Hypothalamus (tissue), 51 donors: ENCODE measurements around the gene TEX22.

Source experiments
- DNase-seq, 51 donors: peaks; one replicate each; lab custom pipeline; 2025; lab: John Stamatoyannopoulos, UW

The TEX22 gene

DNA sequence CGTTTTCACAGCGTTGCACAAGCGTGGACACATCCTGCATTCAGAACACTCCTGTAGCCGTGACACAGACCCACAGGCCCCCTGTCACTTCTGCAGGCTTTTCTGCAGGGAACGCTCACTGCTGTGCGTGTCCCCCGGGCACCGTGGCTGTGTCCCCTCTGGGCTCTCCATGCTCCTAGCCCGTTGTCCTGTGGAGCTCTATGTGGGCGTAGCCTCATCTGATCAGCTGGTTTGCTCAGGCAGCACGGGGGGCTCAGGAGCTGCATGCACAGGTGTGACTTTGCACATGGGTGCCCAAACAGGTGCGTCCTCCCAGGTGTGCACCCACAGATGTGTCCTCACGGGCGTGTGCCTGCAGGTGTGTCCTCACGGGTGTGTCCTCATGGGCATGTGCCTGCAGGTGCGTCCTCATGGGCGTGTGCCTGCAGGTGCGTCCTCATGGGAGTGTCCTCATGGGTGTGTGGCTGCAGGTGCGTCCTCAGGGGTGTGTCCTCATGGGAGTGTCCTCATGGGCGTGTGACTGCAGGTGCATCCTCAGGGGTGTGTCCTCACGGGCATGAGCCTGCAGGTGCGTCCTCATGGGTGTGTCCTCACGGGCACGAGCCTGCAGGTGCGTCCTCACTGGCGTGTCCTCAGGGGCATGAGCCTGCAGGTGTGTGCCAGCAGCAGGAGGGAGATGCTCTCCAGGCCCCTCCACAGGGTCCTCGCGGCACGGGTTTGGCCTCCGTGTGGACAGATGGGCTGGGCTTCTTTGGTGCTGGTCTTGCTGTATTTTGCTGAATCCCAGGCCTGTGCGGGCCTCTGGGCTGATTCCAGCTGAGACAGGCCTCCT, 38.8 kb downstream of the TEX22 start:
- no peak for DNase-seq

DNA sequence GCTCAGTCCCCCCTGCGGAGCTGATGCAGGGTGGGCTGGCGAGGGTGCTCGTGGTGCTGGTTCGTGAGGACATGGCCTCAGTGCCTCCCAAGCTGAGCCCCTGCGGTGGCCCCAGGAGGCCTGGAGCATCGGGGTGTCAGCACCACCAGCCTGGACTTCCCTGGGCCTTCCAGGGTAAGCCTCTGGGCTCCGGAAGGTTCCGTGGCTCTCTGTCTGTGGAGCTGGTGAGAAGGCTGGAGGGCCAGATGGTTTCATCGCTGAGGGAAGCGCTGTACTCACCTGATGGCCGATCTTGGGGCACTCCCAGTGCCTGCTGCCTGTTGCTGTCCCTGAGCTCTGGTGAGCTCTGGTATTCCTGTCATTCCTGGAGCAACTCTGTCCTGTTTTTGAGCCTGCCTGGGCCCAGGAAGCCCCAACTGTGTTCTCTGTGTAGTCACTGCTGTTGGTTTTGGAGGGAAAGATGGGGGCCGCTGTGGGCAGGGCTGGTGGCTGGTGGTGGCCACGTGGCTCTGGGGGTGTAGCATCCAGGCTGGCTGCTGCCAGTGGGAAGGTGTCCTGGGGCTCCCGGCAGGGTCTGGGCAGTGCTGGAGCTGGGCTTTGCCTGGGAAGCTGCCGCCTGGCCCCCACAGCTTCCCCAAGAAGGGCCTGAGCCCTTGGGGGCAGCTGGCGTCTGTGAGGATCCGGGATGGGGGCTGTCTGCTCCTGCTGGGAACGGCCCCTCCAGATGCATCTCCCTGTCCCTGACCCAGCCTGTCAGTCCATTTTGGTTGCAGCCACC, 39.6 kb downstream of the TEX22 start:
- no peak for DNase-seq

DNA sequence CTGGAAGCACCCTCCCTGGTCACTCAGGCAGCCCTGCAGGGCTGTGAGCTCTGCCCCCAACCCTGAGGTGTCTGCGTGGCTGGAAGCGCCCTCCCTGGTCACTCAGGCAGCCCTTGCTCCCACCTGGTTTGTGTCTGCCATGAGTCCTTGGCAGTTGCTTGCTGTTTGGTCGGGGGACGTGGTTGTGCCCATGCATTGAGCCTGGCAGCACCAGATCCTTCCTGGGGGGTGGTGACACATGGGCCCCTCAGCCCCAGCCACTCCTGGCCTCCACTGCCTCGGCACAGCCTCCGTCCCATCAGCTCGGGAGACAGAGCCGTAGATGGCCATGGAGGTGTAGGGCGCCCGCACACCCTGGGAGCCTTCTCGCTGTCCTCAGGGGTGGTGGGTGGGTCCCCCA, 40.8 kb downstream of the TEX22 start:
- no peak for DNase-seq

DNA sequence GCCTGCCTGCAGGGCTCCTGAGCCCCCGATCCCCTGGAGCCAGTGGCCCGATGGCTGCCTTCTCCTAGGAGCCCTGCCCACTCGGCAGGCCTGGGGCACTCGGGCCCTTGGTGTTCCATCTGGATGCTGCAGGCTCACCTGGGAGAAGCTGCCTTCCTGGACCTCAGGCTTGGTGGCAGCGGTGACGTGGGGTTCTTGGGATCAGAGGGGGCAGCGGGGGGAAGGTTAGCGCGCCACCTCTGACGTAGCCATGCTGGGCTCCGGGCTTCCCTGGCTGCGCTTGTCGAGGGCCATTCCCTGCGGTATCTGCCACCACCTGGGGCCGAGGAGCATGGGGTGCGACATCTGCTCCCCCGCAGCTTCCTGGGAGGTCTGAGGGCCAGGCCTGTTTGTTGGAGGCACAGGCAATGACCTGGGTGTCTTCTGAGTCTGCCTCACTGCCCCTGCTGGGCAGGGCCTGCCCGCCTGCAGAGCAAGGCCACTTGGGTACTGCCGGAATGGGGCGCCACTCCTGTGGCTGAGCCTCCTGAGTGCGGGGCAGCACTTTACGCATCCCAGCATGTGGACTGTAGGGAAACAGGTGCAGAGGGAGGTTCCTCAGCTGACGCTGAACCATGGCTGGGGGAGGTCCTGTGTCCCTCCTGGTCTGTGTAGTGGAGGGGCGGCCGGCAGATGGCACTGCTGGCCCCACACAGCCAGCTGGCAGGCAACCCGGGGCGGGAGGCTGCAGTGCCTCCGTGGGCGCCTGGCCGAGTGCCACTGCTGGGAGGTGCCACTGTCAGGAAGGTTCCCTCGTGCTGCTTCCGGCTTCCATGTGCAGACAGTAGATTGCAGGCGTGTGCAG, 41.6 kb downstream of the TEX22 start:
- no peak for DNase-seq

DNA sequence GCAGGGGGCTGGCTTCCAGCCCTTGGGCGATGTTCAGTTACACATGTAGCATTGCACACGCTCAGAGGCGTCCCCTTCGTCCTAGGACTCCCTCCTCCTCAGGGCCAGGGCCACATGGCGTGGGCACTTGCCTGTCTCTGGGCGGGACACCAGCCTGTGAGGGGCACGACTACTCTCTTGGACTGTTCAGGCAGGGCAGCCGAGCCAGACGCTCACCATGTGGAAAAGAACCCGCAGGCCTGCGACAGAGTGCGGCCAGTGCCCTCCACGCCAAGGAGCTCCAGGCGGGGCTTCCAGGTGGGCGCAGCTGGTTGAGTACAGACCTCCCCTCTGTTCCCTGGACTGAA, 42.2 kb downstream of the TEX22 start:
- no peak for DNase-seq

DNA sequence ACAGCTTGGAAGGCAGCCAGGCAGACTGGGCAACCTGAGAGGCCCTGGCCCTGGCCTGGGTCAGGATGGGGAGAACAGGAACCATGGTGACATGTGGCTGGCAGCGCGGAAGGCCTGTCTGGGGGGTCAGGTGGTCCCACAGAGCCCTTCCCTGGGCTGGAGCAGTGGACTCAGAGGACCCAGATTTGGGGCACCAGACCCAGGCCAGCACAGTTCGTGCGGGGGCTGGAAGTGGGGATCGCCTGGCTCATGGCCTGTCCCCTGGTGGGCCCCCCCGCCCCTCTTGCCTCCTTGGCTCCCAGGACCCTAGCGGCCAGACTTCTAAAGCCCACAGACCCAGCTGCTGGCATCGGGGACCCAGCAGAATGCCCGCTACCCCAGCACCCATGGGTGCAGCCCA, 42.7 kb downstream of the TEX22 start:
- no peak for DNase-seq

DNA sequence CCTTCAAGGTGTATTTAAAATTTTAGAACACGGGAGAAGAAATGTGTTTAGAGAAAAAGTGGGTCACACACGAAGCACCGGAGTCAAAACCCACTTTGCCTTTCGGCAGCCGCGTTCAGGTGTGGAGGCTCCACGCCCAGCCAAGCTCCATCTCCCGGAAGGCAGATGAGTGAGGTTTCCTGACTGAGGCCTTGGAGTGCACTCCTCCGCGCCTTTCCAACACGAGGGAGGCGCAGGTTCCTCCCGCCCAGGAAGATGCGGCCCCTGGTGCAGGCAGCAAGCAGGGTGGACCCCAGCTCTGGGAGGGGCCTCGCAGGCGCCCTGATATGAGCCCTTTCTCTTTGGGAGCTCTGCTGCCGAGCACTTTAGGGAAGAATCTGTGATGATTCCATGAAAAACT, 43.8 kb downstream of the TEX22 start:
- no peak for DNase-seq

DNA sequence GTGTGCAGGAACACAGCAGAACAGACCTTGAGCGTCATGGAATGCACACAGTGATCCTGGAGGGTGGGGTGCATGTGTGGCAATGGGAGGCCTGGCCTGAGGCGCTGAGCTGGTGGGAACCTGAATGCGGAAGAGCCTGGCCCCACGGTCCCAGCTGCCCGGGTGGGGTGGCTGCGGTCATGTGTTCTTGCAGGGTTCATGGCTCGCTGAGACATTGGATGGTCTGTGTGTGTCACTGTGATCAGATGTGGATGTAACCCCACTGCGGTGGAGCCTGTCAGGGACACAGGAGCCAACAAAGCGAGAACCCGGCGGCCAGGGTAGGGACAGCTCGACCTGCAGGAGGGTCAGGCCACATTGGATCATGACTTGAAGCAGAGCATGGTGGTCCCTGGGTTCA, 44.5 kb downstream of the TEX22 start:
- DNase-seq = no peak

DNA sequence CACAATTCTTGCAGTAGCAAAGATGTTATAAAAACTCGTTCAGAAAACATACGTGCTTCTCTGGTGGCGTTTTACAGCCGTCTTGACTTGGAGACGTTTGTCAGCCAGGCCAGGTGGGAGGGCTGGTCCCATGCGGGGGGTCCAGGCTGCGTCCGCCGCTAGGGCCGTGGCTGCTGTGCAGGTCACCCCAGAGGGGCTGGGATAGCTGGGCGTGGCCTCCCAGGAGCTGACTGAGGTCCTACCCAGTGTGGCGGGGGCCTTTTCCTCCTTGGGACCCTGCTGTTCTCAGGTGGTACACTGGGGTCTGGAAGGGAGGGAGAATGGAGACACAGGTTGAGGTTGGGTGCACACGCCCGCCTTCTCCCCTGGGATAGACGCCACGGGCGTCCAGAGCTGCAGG, 46.5 kb downstream of the TEX22 start:
- DNase-seq = no peak

DNA sequence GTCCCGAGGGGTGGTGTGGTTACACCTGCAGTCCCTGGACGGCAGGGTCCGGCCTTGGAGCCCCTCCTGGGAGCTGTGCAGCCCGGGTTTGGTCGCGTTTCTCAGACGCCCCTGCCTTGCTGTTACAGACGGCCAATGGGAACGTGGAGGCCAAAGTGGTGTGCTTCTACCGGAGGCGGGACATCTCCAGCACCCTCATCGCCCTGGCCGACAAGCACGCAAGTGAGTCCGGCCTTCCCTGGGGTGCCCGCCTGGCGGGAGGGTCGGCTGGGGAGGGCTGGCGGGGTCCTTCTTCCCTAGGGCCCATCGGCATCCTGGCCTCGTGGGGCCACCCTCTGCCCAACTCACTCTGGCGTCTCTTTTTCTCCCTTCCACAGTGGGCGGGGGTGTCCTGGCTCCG, 47.0 kb downstream of the TEX22 start:
- no peak for DNase-seq

DNA sequence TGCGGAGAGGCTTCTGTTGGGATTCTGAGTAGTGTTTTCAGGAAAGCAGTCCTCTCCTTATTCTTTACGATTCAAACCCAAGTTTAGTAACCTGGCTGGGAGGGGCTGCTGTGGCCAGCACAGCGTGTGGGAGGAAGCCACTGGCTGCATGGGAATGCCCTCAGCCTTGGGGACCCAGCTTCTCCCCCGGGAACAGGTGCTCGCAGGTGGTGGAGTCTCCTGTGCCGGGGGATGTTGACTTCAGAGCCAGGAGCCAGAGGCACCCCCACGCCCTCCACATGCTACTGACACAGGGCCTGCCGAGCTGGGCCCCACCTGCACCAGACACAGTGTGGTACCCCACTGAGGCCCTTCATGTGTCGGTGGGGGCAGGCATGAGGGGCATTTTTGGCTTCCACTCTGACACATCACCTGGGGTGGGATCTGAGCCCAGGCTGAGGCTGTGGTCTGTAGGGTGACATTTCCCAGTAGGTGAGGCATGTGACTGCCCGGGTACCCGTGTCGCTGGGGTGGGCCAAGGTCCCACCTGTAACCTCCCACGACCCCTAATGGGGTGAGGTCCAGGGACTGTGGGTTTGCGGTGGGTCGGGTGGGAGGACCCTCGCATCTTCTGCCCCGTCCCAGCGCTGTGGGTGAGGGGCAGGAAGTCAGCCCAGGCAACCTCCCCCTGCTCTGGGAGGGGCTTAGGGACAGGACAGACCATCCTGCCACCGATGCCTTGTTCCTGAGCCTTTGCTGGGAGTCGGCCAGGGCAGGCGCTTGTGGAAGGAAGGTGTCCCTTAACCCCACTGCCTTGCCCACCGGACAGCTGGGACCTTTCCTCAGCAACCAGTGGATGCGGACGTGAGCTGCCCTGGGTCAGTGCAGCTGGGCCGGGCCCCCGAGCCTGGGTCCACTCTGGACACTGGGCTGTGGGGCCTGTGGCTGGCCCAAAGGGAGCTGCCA, 47.8 kb downstream of the TEX22 start:
- no peak for DNase-seq

DNA sequence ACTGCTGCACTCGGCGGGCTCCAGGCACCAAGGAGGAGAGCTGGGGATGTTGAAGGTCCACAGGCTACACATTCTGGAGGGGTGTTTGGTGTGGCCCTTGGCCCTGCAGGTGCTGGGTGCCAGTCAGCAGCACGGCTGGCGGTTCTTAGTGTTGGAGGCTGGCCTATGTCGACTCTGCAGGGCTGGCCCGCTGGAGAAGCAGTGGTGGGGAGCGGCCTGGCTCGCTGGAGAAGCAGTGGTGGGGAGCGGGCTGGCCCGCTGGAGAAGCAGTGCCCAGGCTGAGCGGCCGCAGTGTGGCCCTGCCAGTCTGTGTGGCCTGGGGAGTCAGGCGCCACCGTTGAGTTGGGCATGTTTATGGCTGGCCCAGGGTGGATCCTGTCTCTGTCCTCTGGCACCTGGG, 48.6 kb downstream of the TEX22 start:
- DNase-seq = no peak

DNA sequence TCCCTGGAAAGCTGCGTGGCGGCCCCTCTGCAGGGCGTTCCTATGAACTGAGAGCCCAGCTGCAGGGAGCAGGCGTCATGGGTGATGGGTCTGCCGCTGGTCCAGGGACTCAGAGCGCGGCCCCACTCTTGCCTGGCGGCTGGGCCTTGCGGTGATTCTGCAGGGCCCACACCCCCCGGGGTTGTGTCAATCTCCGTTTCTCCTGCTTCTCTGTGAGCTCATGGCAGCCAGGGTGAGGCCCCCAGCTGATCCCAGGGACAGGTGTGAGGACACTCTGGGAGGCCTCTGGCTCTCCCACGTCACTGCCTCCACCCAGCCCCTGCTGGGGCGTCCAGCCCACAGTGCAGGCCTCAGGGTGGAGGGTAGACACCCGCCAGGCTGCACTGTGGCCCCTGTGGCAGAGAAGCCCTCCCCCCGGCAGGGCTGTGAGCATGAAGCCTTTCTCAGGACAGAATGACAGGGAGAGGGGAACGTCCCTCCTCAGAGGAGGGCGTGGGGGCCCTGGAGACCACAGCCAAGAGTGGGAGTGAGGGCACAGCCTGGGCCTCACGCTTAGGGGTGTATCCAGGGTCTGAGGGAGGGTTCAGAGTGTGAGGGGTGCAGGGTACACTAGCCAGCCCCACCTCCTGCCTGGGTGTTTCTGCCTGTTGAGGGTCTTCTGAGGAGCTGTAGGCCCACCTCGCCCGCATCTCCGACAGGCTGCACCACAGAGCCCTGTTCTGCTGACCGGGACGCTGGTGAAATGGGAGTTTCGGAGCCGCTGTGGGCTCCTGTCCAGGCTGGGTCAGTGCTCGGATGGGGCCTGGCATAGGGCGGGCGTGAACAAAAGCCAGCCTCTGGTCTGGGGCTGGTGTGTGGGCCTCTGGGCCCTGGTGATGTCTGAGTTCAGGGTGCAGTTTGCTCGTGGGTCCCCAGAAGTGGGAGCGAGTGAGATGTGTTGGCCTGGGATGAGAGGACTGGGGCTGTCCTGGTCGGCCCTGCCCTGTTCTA, 49.6 kb downstream of the TEX22 start:
- DNase-seq = no peak

DNA sequence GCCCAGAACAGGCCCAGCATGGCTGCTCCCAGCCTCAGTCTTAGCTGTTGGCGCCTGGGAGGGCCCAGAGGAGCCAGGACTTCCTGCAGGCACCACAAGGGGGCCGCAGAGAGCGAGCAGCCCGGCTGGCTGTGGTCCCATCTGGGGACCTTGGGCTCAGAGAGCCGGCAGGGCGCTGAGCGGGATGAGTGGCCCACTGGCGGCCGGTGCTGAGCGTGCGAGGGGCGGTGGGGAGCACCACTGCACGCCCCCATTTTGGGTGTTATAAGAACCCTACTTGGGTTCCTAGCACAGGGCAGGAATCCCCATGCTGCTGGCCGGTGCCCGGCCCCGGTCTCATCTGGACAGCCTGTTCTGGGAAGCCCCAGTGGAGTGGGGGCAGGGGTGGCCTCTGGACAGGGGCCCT, 50.4 kb downstream of the TEX22 start:
- DNase-seq = peak in 46 of 51 donors; percentile 16 to 83 (median 56)

DNA sequence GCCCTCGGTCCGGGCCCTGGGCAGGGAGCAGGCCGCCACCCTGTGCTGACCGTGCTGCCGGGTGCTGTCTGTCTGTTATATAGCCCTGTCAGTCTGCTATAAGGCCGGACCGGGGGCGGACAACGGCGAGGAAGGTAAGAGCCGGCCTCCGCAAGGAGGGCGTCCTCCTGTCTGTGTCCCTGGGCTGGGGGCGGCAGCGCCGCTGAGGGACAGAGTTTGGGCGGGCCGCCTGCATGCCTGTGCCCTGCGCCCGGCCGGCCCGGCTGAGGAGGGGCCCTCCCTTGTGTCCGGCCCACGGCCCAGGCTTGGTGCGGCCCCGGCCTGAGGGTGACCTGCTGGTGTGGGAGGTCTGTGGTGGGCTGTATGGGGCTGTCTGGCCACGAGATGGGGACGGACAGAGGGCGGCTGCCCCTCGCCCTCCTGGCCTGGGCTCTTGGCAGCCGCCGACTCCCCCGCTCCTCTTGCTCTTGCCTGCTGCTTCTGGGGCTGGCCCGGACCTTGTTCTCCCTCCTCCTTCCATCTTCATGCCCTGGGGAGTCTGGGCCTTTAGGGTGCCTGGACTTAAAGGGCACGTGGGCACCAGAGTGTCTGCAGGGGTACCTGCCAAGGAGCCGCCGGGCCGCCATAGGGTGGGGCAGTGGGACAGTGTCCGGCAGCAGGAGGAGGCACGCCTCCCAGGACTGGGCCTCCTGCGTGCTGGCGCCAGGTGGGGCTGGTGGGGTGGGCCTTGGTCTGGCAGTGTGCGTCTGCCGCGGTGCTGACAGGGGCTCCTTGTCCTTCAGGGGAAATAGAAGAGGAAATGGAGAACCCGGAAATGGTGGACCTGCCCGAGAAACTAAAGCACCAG, 51.2 kb downstream of the TEX22 start:
- DNase-seq = no peak

DNA sequence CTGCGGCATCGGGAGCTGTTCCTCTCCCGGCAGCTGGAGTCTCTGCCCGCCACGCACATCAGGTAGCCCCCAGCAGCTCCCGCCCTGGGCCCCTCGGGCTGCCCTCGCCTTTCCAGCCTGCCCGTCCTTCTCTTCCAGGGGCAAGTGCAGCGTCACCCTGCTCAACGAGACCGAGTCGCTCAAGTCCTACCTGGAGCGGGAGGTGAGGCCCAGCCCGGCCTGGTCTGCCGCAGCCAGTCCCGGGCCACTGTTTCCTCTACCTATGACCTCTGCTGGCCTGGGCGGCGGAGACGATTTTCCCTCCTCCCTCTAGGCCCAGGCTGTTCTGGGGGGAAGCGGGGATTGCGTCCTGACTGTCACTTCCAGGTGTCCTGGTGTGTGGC, 51.8 kb downstream of the TEX22 start:
- no peak for DNase-seq

DNA sequence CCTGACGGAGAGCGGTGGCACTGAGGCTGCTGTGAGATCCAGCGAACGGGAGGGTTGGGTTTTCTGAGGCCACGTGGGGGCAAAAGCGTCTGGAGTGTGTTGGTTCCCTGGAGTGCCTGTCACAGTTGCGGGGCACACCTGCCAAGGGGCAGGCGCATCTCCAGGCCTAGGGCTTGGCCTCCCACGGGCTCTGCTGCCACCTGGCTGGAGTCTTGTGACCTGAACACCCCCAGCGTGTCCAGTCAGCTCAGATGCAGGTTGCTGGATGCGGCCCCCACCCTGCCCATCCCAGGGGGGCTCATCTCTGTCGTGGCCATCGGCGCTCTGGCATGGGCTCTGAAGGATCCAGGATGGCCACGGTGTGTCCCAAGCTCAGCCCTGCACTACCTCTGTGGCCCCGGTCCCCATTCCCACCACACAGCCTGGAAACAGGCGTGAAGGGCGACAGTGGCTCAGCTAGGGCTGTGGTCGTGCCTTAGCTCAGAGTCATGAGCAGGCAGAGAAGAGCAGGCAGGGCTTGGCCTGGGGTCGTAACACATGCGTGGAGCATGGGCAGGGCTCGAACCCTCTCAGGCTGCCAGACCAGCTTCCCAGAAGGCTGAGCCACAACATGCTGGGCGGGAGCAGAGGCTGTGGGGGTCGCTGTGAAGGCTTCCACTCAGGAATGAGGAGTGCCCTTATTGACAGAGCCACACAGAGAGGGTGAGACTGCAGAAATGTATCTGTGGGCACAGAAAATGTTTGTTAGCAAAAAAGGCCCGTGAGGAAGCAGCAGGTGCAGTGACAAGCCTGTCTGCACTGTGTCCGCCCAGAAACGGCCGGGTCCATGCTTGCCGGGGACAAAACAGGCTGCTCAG, 52.8 kb downstream of the TEX22 start:
- no peak for DNase-seq
